MCF 10A (cell line): ENCODE results near the gene PHLDA2. TPM values are rescaled to one million over a fixed set of nuclear protein-coding genes. Genes with fewer than 3 reads are reported as not detected.

Source experiments
- BruUV-seq: library from RNA; stranded (reverse); fragments of 400-500 nt; replicated peaks from 2 replicates; lab custom pipeline; 2021; lab: Mats Ljungman, UMichigan
- CTCF ChIA-PET: fragments of 300-600 bp; sonication (Branson Sonifier 250); formaldehyde crosslinking; extraction: SDS; loops from one replicate; lab custom pipeline; 2021; ENCODE audit warnings: antibody characterized with exemption, inconsistent platforms; lab: Yijun Ruan, JAX
- POLR2A ChIA-PET: fragments of 300-600, 350-650 bp; sonication (Branson Sonifier 250); formaldehyde crosslinking; extraction: SDS; loops from one replicate; lab custom pipeline; 2020; ENCODE audit warnings: antibody characterized with exemption, inconsistent platforms; lab: Yijun Ruan, JAX
- DNase-seq: peaks from one replicate; pipeline ENCODE4 v3.0.0-alpha.2; 2018; ENCODE audit not compliant: unreplicated experiment
- H3K27ac Mint-ChIP-seq: one replicate; pipeline ENCODE4 v1.8.0; 2022; ENCODE audit warnings: mild to moderate bottlenecking, low read depth, mixed read lengths; ENCODE audit not compliant: unreplicated experiment
- H3K27me3 Mint-ChIP-seq: one replicate; pipeline ENCODE4 v1.8.0; 2022; ENCODE audit warnings: mixed read lengths; ENCODE audit not compliant: insufficient read depth, unreplicated experiment
- H3K36me3 Mint-ChIP-seq: one replicate; pipeline ENCODE4 v1.8.0; 2022; ENCODE audit warnings: mild to moderate bottlenecking, moderate library complexity, mixed read lengths; ENCODE audit not compliant: insufficient read depth, unreplicated experiment
- H3K4me1 Mint-ChIP-seq: one replicate; pipeline ENCODE4 v1.8.0; 2022; ENCODE audit warnings: mixed read lengths; ENCODE audit not compliant: insufficient read depth, unreplicated experiment
- H3K4me3 Mint-ChIP-seq: one replicate; pipeline ENCODE4 v1.8.0; 2022; ENCODE audit warnings: mild to moderate bottlenecking, moderate library complexity, mixed read lengths; ENCODE audit not compliant: unreplicated experiment
- H3K9me3 Mint-ChIP-seq: one replicate; pipeline ENCODE4 v1.8.0; 2022; ENCODE audit warnings: mixed read lengths; ENCODE audit not compliant: unreplicated experiment
- intact Hi-C: fragments of 100-400 bp; cut with micrococcal nuclease; formaldehyde crosslinking; loops from 2 replicates; pipeline ENCODE4 v1.14.1; 2022
- total RNA-seq: library from RNA; stranded (reverse); gene quantifications from 2 replicates; pipeline ENCODE4 v1.2.3, GENCODE V29; 2022
- TF ChIP-seq, protein P1 (sequence below): fragments of 200-600 bp; IDR thresholded peaks from one replicate; pipeline ENCODE4 v1.8.0; 2022; ENCODE audit warnings: antibody characterized with exemption, mild to moderate bottlenecking; ENCODE audit not compliant: unreplicated experiment

PHLDA2 gene
- total RNA-seq, 1 experiment from 2014 or later: 135 TPM

DNA sequence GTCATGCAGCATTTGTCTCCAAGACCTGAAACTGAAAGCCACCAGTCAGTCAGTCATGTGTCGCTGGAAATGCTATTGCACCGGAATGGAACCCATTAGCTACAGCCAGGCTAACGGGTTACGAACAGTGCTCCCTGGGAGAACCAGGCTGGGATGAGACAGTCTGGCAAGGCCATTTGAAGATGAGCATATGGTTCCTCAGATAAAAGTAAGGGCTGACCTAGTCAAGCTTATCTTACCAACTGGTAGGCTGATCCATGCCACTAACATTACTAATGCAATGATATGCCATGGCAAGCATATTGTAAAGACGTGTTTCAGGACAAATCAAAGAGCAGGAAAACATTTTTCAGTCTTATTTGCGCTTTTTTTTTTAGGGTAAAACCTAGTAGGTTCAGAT lies 34.5 kb upstream of the PHLDA2 start:
- POLR2A ChIA-PET: no interaction called here
- Mint-ChIP-seq H3K36me3 (peaks cover 95% of the 10 kb centered on the region), H3K9me3 (no peaks in the 10 kb centered on the region), H3K4me1 (peaks cover 8% of the 10 kb centered on the region), H3K4me3 (no peak overlapping the region), H3K27me3 (no peaks in the 10 kb centered on the region), H3K27ac (no peak overlapping the region)
- no TSS peak for BruUV-seq
- no peak for DNase-seq
- TF ChIP-seq, protein P1, sequence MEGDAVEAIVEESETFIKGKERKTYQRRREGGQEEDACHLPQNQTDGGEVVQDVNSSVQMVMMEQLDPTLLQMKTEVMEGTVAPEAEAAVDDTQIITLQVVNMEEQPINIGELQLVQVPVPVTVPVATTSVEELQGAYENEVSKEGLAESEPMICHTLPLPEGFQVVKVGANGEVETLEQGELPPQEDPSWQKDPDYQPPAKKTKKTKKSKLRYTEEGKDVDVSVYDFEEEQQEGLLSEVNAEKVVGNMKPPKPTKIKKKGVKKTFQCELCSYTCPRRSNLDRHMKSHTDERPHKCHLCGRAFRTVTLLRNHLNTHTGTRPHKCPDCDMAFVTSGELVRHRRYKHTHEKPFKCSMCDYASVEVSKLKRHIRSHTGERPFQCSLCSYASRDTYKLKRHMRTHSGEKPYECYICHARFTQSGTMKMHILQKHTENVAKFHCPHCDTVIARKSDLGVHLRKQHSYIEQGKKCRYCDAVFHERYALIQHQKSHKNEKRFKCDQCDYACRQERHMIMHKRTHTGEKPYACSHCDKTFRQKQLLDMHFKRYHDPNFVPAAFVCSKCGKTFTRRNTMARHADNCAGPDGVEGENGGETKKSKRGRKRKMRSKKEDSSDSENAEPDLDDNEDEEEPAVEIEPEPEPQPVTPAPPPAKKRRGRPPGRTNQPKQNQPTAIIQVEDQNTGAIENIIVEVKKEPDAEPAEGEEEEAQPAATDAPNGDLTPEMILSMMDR: no peak
- intact Hi-C loops: no loop called here
- CTCF ChIA-PET: interaction anchor here (0.7 kb wide), 1 partner anchor 419 kb away, joined by 3 read pairs; no protein-coding TSS in a partner anchor

DNA sequence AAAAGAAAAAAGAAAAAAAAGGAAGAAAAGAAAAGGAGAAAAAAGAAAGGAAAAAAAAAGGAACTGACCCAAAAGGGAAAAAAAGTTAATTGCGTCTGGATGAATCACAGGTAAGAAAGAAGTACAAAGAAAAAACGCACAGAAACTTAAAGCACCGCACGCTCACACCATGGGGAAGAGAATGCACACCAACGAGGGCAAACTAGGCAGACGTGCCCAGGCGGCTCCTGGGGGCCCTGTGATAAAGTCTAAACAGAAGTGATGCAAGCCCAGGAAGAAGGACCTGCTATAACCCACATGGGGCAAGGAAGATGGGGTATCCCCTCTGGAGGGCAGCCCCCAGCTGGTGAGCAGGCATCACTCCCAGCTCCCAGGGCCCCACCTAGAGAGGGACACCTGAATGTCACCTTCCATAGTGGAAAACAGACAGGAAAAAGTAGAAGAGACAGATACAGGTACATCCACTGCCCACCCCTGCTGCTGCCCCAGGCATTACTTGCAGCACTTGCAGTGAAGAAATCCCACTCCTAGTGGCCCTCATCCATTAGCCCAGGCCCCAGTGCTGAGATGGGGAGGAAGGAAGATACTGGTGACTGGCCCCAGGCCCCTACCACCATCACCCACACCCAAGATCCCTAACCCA lies 34.0 kb upstream of the PHLDA2 start:
- Mint-ChIP-seq H3K27me3 (no peaks in the 10 kb centered on the region), H3K27ac (no peak overlapping the region), H3K4me1 (peaks cover 8% of the 10 kb centered on the region), H3K36me3 (peaks cover 95% of the 10 kb centered on the region), H3K9me3 (no peaks in the 10 kb centered on the region), H3K4me3 (no peak overlapping the region)
- ChIA-PET CTCF (no interaction called here), POLR2A (no interaction called here)
- intact Hi-C loops: no loop called here
- TF ChIP-seq, protein P1: no peak
- no TSS peak for BruUV-seq
- DNase-seq: no peak

DNA sequence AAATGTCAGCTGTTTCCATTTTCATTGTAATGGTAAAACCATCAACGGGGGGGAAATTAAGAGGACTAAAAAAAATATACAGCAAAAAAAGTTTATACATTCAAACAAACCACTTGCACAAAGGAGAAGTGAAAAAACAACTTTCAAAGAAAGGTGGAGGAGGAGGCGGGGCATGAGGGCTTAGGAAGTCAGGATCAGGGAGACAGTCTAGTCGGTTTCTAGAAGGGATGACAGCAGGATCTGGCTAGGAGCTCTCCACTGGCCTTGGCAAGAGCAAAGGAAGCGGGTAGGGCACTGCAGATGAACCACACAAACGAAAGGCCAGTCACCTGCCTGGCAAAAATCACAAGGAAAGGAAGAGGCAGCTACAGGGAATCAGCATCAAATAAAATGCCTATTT lies 31.9 kb upstream of the PHLDA2 start:
- DNase-seq: no peak
- H3K27me3 Mint-ChIP-seq: no peaks in the 10 kb centered on the region
- no peak overlapping the region for H3K27ac Mint-ChIP-seq
- ChIA-PET POLR2A (interaction anchor here (1.0 to 1.8 kb wide), 3 partner anchors 10 to 17 kb away, joined by 3 to 6 read pairs (median 3); no protein-coding TSS in a partner anchor), CTCF (no interaction called here)
- H3K4me1 Mint-ChIP-seq: peaks cover 8% of the 10 kb centered on the region
- no TSS peak for BruUV-seq
- intact Hi-C loops: no loop called here
- peaks cover 96% of the 10 kb centered on the region for H3K36me3 Mint-ChIP-seq
- H3K9me3 Mint-ChIP-seq: no peaks in the 10 kb centered on the region
- no peak overlapping the region for H3K4me3 Mint-ChIP-seq
- TF ChIP-seq, protein P1: no peak

DNA sequence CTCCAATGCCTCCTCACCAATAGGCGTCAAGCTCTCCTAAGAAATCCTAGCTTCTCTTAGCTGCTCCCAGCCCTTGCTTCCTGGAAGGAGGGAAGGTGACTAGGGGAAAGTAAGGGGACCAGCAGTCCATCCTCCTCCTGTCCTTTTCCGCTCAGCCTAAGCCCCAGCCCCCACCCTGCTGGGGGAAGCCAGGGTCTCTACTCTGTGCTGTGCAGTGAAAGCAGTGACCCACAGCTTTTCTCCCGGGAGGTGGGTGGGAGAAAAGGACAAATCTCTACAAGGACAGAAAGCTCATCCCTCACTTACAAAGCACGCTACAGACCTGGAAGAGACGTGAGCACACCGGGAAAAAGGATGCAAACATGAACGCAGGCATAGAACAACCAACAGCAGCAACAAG lies 30.9 kb upstream of the PHLDA2 start:
- no TSS peak for BruUV-seq
- H3K4me1 Mint-ChIP-seq: peaks cover 8% of the 10 kb centered on the region
- H3K9me3 Mint-ChIP-seq: no peaks in the 10 kb centered on the region
- H3K4me3 Mint-ChIP-seq: no peak overlapping the region
- TF ChIP-seq, protein P1: no peak
- no peak overlapping the region for H3K27ac Mint-ChIP-seq
- ChIA-PET CTCF (interaction anchor here (0.6 to 0.8 kb wide), 2 partner anchors 78 to 1910 kb away, joined by 3 read pairs; no protein-coding TSS in a partner anchor), POLR2A (interaction anchor here (1.4 to 1.8 kb wide), 2 partner anchors 9 to 10 kb away, joined by 4 to 6 read pairs; no protein-coding TSS in a partner anchor)
- DNase-seq: no peak
- intact Hi-C loops: no loop called here
- H3K27me3 Mint-ChIP-seq: no peaks in the 10 kb centered on the region
- H3K36me3 Mint-ChIP-seq: peaks cover 96% of the 10 kb centered on the region
